ENCODE results near the gene MYT1. TPM values are rescaled to one million over a fixed set of nuclear protein-coding genes. Genes with fewer than 3 reads are reported as not detected.
A peak's percentile ranks its signal among the peaks of the same experiment; 100 is the strongest.

MYT1 gene
- total and polyA plus RNA-seq, 2 of the 13 experiments (the other 11 are each of a cell fraction or from before 2014, with no cell fraction given) = 0.58 to 2.5 TPM

DNA sequence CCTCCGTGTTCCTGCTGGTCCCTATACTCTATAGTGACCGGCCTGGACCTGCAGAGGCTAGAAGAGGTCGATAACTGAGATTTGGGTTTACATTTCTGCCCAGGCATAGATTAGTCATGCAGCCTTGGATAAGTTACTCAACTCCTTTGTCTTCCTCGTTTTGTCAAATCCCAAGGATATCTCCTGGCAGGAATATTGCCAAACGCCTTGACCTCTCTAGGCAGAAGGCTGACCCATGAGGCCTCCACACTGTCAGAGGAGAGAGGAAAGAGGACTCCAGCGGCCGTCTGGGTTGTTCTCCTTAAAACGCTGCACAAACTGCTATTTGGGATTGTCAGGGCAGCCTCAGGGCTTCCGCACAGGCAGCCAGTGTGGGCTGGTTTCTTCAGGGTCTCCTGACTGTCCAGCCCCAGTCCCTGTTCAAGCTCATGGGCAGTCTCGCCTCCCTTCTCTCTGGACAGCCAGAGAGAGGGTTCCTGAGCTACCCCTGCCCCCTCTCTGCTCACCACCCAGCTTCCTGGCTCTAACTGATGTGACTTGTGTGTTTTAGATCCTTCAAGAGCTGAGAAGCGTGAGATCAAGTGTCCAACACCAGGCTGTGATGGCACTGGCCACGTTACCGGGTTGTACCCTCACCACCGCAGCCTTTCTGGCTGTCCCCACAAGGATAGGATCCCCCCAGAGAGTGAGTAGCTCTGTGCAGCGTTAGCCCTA is 46.6 kb downstream of the MYT1 start:
- CTCF ChIA-PET (ENCODE audit: low intra/inter-chr PET ratio, low total read pairs) = no interaction called here
- BruUV-seq (replicated peaks) = no TSS peak

More for the DNA sequence above, 46.6 kb downstream of the MYT1 start:
- H3K4me1 ChIP-seq (ENCODE audit: insufficient read depth, low read length) = peaks cover 63% of the 10 kb centered on the region
- intact Hi-C loops (cut with micrococcal nuclease; ENCODE audit: unreplicated experiment) (no loop called here), in situ Hi-C loops (cut with HindIII; ENCODE audit: extremely low pct_ligation_motif_present, low pct_unique_long_range_greater_than_20kb) (no loop called here)
- H3K9me3 ChIP-seq (ENCODE audit: low read length) = no peaks in the 10 kb centered on the region
- 28% methylated on average over 14 of the region's 15 CpGs for WGBS (ENCODE audit: low lambda C conversion rate)
- no peak overlapping the region for H2AFZ ChIP-seq (ENCODE audit: low read length)
- H3K9ac ChIP-seq (ENCODE audit: insufficient read depth, low read depth, low read length) = no peak overlapping the region
- no peaks in the 10 kb centered on the region for H3K36me3 ChIP-seq (replicated peaks in 1 of 2; ENCODE audit: control insufficient read depth in 1 of 2, insufficient read depth in 2 of 2, low read length in 2 of 2)
- H3K4me2 ChIP-seq (ENCODE audit: low read depth, low read length) = no peak overlapping the region
- no peak overlapping the region for H3K4me3 ChIP-seq (replicated peaks in 1 of 3; ENCODE audit: insufficient read depth in 1 of 3, low read depth in 2 of 3, low read length in 3 of 3)
- POLR2A ChIA-PET = interaction anchor here (2.3 to 2.4 kb wide), 2 partner anchors 10 to 21 kb away, joined by 5 to 10 read pairs; no protein-coding TSS in a partner anchor
- TF ChIP-seq, protein P1, sequence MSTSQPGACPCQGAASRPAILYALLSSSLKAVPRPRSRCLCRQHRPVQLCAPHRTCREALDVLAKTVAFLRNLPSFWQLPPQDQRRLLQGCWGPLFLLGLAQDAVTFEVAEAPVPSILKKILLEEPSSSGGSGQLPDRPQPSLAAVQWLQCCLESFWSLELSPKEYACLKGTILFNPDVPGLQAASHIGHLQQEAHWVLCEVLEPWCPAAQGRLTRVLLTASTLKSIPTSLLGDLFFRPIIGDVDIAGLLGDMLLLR (CRISPR knock-in tag; IDR thresholded peaks at IDR 0.05) = 0 out of 2 replicates have a peak, but pooled peaks have one; percentile 32
- TF ChIP-seq EED (CRISPR knock-in tag; IDR thresholded peaks at IDR 0.05) = 0 out of 2 replicates have a peak, but pooled peaks have one; percentile 25
- peak; percentile 6 for TF ChIP-seq ZNF883 (CRISPR knock-in tag; IDR thresholded peaks at IDR 0.05; ENCODE audit: not compliant biosample characterization)
- TF ChIP-seq ZNF484 (CRISPR knock-in tag; IDR thresholded peaks at IDR 0.05; ENCODE audit: borderline replicate concordance, low read depth) = 0 out of 2 replicates have a peak, but pooled peaks have one; percentile 42
- TF ChIP-seq ZBTB8A (CRISPR knock-in tag; IDR thresholded peaks at IDR 0.05; ENCODE audit: borderline replicate concordance, low read depth) = no peak
- no peak for TF ChIP-seq TRIM24 (CRISPR knock-in tag; IDR thresholded peaks at IDR 0.05)
- peak; percentile 24; the same call in 1 of the 2 replicates for TF ChIP-seq FOSL2 (CRISPR knock-in tag; IDR thresholded peaks at IDR 0.05)
- TF ChIP-seq CEBPB (IDR thresholded peaks at IDR 0.05; ENCODE audit: borderline replicate concordance, low read depth, low read length) = no peak
- no peak for TF ChIP-seq ZBTB43 (CRISPR knock-in tag; conservative IDR thresholded peaks at IDR 0.05)
- no peak for TF ChIP-seq KDM6A (CRISPR knock-in tag; IDR thresholded peaks at IDR 0.05; ENCODE audit: low read depth)
- TF ChIP-seq SPEN (CRISPR knock-in tag; IDR thresholded peaks at IDR 0.05; ENCODE audit: low read depth) = no peak
- TF ChIP-seq KLF13 (CRISPR knock-in tag; IDR thresholded peaks at IDR 0.05) = peak; percentile 60; the same call in 1 of the 2 replicates
- 0 out of 2 replicates have a peak, but pooled peaks have one; percentile 14 for TF ChIP-seq SP4 (CRISPR knock-in tag; IDR thresholded peaks at IDR 0.05)
- H3K79me2 ChIP-seq (ENCODE audit: insufficient read depth, low read length) = no peaks in the 10 kb centered on the region
- DNase-seq (ENCODE audit: low spot score) (no peak), ATAC-seq (0 out of 3 replicates have a peak, but pooled peaks have one; percentile 3), FAIRE-seq (no peak)
- no peak overlapping the region for H3K27ac ChIP-seq (ENCODE audit: extremely low read length, insufficient read depth, low read length)
- H3K27me3 ChIP-seq (ENCODE audit: control insufficient read depth in 1 of 2, insufficient read depth in 2 of 2, low read length in 2 of 2) = peaks cover 32 to 80% of the 10 kb centered on the region in 2 experiments
- H4K20me1 ChIP-seq (ENCODE audit: insufficient read depth, low read length) = no peaks in the 10 kb centered on the region

Measured in HepG2 (cell line).